GM20431 (cell line): ENCODE results near the gene FBXO38.

ENCODE experiments used
- in situ Hi-C: fragments of 300-500 bp; cut with MseI, MboI; formaldehyde crosslinking; loops from one replicate; pipeline ENCODE4 v1.15.0; 2020; ENCODE audit warnings: low sequenced_read_pairs; ENCODE audit not compliant: unreplicated experiment

FBXO38 gene

DNA sequence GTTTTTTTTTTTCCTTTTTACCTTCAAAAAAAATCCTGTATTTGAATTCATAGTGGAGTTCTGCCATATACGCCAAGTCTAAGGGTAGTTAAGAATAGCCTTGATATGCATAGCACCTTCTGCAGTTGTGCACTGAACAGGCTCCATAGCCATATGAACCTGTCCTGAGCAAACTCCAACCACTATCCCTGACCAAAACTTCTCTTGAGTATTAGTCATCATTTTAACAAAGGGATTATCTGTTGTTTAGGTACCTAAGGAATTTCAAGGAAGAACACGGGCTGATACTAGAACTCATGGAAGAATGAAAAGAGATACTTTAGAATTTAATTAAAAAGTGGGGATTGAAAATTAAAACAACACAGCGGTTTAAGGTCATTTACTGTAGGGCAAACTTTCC lies 1.9 kb upstream of the FBXO38 start:
- in situ Hi-C loops, result no loop called here

DNA sequence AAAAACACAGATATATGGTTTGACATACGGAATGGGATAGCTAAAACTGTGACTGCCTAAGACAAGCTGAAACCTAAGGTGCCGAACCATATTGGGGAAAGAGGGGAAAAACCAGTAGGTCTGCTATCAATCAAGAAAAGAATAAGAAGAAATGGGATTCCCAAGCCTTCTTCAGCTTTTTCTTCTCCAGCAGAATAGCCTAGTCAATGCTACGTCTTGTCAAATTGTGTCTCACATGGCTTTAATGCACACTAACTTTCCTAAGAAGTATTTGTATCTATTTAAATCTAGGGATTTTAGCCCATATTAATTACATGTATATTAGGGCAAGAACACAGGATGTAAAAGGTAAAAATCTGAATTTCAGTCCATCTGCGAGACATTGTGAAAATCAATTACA lies 797 bp upstream of the FBXO38 start:
- in situ Hi-C loops, result no loop called here

DNA sequence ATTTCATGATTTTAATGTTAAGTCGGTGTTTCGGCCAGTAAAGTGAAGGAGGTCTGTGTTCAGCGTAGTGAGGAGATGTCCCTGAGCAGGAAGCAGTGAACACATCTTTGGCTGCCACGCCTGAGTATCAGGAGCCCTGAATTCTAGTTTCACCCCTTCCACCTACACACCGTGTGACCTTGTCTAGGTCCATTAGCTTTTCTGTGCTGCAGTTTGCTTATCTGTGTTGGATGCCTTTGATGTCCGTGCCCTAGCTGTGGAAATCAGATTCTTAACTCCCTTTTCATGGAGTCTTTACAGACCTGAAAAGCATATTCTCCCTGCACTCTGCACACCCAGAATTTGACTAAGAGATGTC lies 601 bp downstream of the FBXO38 start:
- in situ Hi-C loops, result no loop called here

DNA sequence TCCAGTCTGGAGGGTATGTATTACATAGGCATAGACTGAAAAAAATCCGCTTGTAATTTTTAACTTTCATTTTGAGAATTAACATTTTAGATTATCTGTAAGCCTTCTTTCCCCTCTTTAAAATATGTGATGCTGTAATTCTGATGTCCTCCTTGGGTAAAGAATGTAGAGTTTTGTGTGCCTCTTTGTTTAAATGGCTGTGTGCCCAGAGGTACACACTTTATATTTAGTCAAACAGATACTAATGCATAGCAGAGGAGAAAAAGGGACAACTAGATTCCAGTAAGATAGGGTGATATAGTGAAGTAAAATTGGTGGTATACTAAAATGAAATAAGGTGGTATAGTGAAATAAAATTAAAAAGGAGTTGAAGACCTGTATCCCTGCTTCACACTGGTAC lies 1.3 kb downstream of the FBXO38 start:
- in situ Hi-C loops, result no loop called here

DNA sequence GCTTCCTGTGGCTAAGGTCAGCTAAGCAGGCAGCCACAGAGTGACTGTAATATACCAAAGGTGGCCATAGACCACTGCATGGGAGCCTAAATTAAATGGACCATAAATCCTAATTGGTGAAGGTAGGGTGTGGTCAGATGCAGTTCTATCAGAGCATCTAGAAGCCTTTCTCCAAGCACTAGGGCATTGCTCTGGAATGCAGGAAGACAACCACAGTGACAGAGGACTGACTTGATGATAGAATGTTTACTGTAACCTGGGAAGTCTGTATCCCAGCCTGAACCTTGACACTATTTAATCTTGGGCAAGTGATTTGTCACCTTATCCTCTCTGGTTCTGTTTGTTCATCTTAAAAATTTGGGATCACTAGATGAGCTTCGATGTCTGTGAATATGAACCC lies 2.3 kb downstream of the FBXO38 start:
- in situ Hi-C loops, result no loop called here

DNA sequence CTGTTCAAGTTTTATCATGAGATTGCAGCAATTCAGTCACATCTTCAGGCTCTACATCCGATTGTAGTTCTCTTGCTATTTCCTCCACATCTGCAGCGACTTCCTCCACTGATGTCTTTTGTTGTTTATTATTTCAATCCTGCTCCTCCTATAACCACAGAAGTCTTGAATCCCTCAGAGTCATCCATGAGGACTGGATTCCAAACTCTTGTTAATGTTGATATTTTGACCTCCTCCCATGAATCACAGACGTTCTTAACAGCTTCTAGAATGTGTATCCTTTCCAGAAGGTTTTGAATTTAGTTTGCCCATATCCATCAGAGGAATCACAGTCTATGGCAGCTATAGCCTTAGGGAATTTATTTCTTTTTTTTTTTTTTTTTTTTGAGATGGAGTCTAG lies 3.6 kb downstream of the FBXO38 start:
- in situ Hi-C loops, result no loop called here

DNA sequence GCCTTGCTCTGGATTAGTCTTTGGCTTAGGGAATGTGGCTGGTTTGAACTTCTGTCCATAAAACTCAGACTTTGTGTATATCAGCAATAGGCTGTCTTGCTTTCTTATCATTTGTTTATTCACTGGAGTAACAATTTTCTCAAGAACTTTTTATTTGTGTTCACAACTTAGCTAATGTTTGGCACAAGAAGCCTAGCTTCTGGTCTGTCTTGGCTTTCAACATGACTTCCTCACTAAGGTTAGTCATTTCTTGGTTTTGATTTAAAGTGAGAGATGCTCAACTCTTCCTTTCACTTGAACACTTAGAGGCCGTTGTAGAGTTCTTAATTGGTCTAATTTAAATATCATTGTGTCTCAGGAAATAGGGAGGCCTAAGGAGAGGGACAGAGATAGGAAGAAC lies 4.9 kb downstream of the FBXO38 start:
- in situ Hi-C loops, result no loop called here

DNA sequence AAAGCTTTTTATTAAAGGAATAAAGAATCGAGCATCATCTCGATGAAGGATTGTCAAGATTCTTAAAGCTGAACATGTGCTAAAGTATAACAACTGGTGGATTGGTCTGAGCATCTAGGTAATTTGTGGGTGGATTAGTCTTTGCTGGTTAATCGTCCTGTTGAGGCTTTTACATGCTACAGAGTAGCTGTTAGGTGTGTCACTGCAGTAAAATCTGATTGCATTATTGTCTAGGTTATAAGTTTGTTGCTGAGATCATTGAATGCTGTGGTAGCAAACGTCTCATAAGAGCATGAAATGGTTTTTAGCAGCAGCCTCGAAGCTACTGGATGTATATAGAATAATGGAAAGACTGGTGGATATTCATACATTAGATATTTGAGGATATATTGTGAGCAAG lies 7.2 kb downstream of the FBXO38 start:
- in situ Hi-C loops, result no loop called here

DNA sequence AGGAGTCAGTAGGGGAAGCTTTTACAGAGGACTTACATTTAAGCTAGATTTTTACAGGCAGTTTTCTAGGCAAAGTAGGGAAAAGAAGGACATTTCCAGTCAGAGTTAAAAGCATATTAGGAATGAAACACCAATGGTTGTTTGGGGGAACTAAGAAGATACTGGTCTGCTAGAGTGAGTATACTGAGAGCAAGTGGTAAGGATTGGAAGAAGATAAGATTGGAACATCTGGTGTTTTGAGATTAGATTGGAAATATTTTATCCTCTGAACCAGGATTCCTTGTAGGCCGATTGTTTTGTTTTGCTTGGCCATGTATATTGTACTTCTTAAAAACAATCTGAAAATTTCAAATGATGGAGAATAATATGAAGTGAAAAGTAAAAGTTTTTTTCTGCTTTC lies 7.7 kb downstream of the FBXO38 start:
- in situ Hi-C loops, result no loop called here

DNA sequence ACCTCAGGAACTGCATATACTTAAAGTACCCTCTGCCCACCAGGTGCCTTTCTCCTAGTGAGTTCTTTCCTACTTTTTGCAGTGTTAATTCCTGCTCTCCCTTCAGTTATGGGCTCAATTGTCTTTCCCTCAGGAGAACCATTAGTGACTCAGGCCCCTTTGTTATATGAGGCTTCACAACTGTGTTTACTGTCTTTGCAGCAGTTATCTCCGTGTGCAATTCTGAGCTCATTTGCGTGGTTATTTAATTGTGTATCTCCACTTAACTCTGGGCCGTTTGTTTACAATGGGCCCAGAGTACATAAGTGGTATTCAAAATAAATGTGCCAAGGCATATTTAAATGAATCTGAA lies 9.6 kb downstream of the FBXO38 start:
- in situ Hi-C loops, result no loop called here

DNA sequence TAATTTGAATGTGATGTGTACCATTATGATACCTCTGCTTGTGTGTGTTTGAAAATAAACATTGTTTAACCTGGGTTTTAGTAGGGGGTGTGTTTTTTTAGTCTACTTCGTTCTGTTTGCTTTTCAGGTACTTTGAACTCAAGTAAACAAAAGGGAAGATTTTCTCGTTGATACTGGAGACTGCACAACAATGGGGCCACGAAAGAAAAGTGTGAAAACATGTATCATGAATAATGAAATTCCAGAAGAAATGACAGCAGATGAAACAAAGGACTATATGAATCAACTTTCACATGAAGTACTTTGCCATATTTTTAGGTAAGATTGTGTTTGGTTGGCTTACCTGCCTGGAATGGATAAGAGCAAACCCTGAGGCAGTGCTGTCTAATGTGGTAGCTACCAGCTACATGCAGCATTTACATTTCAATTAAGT lies 10.8 kb downstream of the FBXO38 start:
- in situ Hi-C loops, result no loop called here

DNA sequence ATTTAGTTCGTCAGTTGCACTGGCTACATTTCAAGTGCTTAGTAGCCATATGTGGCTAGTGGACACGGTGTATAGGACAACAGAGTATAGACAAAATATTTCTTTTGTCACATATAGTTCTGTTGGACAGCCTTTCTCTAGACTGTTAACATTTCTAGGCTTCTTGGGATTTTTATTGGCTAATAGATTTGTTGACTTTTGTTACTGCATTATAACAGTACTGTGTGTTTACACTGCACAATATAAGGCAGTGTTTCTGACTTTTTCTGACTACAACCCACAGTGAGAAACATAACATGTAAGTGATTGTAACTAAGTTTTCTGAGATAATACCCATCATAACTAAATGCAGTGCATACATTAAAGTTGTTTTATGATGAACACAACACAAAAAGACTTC lies 11.3 kb downstream of the FBXO38 start:
- in situ Hi-C loops, result no loop called here

DNA sequence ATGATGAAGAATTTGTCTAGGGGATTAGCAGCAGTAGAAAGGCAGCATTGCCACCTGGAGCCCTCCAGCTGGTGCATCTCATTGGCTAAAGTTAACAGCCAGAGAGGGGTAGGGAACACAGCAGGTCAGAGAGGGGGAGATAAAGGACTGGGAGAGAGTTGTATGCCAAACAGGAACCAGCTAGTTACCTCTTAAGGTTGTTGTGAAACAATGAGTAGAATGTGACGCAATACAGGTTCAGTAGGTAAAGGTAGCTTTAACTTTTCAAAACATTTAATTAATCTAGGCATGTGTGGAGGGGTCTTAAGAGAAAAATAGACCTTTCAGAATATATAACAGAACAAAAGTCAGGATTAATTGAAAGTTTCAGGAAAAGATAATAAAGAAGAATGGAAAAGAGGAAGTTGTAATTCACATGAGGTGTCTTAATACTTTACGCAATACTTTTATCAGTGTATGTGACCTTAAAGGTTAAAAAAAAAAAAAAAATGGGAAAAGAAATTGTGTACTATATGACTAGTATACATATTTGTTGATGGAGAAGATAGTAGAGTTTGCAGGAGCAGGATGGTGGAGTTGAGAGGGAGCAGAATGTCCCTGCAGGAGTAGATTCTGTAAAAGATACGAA lies 14.3 kb downstream of the FBXO38 start:
- in situ Hi-C loops, result no loop called here

DNA sequence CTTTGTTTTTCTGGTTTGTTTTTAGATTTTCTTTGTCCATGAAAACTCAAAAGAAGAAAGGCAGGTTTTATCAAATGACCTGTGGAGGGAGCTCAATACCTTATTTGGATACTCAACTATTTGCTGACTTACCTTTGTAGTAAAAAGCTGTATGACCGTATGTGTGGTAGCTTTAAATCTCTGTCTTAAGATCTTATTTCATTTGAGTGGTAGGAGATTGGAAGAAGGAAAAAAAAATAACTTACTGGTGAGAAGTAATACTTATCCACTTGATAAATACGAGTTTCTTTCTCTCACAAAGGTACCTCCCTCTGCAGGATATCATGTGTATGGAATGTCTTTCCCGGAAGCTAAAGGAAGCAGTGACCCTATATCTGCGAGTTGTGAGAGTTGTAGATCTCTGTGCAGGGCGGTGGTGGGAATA lies 15.0 kb downstream of the FBXO38 start:
- in situ Hi-C loops, result no loop called here

DNA sequence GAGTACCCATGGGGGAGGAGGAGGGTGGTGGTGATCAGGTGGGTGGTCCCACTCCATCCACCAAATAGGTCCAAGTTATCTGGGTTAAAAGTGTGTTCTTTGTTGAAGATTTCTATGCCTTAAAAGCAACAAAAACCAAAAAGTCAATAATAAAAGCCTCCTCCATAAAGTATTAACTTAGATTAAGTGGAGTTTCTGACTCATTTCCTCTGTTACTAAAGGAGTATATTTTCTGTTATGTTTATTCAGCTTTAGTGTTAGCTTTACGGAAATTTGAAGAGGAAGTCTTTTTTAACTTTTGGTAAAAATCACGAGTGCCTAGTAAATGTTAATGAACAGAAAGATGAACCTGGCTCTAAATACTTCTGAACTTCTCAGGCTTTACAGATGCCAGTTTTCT lies 17.8 kb downstream of the FBXO38 start:
- in situ Hi-C loops, result no loop called here

DNA sequence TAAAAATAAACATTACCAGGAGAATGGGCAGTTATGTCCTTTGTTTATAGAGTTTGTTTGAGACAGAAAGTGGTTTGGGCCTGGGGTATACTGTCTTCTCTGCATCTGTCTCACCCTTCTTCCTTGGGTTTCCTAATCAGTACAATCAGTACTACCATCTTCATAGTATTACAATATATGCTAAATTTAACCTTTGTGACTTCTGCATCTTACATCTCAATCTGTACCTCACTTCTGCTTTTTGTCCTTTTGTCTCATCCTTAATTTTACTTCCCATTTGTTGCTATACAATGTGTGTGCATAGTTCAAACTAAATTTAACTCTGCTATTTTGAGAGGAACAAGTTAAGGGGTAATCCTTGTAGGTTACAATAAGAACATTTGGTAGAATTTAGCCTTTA lies 19.6 kb downstream of the FBXO38 start:
- in situ Hi-C loops, result no loop called here

DNA sequence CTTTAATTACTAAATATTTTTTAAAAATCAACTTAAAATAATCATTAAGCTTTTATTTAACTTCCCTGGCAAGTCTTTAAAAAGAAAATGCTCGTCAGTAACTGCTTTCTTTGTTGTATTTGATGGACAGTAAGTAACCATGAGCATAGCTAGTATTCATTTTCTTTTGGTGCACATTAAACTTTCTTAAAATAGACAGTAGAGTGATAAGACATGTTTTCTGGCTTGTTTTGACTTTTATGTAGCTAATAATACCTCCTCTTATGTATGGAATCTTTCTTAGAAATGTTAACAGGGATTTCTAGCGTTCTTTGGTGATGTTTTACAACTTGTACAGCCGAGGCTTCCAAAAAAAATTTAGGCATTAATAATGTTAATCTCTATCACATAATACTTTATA lies 22.6 kb downstream of the FBXO38 start:
- in situ Hi-C loops, result no loop called here

DNA sequence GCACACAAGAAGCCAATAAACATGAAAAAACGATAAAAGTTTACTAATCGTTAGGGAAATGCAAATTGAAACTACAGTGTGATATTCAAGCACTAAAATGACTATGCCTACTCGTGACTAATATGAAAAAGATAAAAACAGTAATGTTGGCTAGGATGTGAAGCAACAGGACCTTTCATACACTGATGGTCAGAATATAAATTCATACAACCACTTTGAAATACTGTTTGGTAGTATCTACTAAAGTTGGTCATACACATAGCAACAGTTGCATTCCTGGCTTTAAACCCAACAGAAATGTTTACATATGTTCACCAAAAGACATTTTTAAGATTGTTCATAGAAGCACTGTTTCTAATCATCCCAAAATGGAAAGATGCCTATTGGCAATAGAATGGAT lies 24.3 kb downstream of the FBXO38 start:
- in situ Hi-C loops, result no loop called here

DNA sequence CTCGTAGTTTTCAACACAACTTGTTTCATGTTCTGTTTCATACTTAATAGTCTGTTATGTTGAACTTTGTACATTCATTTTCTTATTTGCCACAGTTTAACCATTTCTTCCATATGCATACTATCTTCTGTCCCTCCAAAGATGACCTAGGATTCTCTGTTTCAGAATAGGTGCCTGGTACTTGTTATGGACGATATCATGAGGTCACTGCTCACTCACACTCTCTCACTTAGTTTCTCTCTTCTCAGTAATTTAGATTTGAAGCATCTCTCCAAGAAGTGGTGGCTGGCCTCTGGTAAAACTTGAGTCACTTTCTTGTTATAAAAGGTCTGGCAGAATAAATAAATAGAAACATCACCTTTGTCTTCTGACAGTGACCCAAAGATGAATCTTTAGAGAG lies 28.4 kb downstream of the FBXO38 start:
- in situ Hi-C loops, result no loop called here

DNA sequence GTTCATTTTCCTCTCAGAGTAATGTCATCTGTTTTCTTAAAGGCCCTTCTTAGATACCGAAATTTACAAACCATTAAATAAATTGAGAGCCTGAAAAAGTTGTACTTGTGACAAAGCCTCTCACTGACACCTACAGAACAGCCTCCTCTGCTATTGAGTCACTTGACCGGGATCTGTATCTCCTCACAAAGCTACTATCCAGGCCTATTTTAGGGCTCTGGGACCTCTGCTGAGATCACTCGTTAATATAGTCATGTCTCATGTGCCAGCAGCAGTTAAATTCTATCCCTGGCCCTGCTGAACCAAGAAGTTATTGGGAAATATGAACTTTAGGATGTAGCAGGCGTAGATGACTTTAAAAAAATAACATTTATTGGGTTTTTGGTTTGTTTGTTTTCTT lies 31.1 kb downstream of the FBXO38 start:
- in situ Hi-C loops, result no loop called here

DNA sequence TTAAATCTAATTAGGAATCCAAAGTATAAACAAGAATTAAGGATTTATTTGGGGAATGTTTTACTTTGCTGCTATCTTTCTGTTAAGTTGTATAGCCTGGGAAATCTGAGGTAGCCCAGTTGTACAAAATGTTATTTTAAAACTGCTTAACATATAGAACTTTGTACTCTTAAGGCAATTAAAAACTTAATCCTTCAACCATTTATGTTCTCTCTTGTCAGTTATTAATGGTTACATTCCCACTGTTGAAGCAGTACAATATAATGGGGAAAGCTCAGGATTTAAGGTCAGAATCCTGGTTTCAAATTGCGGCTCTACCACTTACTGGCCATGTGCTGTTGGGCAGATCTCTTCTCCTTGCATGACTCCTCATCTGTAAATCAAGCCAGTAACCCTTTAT lies 32.7 kb downstream of the FBXO38 start:
- in situ Hi-C loops, result no loop called here

DNA sequence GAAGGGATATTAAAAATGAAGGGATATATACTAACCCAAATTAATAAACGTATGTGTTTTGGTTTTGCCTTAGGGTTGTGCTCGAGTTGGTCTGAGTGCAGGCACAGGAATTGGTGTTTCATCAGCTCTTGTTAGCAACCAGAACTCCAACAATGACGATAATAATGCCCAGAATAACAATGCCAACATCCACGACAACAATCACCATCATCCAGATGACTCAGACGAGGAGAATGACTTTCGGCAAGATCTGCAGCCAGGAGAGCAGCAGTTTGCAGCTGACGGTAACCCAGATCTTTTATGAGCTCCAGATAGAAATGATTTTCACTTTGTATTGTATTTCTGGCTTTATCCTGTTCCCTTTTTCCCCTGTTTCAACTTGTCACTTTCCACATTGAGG lies 33.2 kb downstream of the FBXO38 start:
- in situ Hi-C loops, result no loop called here

DNA sequence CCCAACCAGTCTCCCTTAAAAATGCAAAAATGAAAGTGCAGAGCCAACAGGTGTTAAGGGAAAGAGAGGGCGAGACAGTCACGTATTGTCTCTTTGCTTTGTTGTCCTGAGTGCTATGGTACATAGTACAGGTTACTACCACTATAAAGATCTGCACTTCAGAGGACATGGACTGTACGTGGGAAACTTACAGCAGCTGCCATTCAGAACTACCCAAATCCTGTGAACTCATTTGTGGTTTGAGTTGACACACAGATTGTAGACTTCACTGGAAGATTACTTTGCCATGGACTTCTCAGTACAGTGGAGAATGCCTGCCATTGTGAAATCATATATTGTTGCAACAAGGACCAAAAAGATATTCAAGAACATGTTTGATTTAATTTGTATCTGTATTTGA lies 34.8 kb downstream of the FBXO38 start:
- in situ Hi-C loops, result no loop called here
